DLD1 (cell line): ENCODE results near the gene KCNAB1.
"Not testable (repeated sequence)": the region's sequence is repeated elsewhere in the genome, so short reads cannot be mapped to it uniquely, and the experiment has no call there.

ENCODE experiments used
- in situ Hi-C: cut with HindIII; loops from 2 replicates; pipeline ENCODE4 v1.10.0; 2017; ENCODE audit warnings: low sequenced_read_pairs

Gene KCNAB1

GRCh38 chr3:156259896-156260295, 139.5 kb downstream of the KCNAB1 start:
- in situ Hi-C loops = no loop called here

GRCh38 chr3:156260331-156260730, 140.0 kb downstream of the KCNAB1 start:
- in situ Hi-C loops = no loop called here

- in situ Hi-C loops = no loop called here
Measured at GRCh38 chr3:156264771-156265170, 144.4 kb downstream of the KCNAB1 start.

- in situ Hi-C loops = no loop called here
Measured at GRCh38 chr3:156271508-156271907, 151.1 kb downstream of the KCNAB1 start.

GRCh38 chr3:156271995-156272719, 151.8 kb downstream of the KCNAB1 start:
- in situ Hi-C loops = no loop called here

GRCh38 chr3:156273111-156273694, 152.8 kb downstream of the KCNAB1 start:
- in situ Hi-C loops = no loop called here

GRCh38 chr3:156274791-156275190, 154.4 kb downstream of the KCNAB1 start:
- in situ Hi-C loops = no loop called here

- in situ Hi-C loops = not testable (repeated sequence)
Measured at GRCh38 chr3:156284637-156285036, 164.3 kb downstream of the KCNAB1 start.

GRCh38 chr3:156285626-156286025, 165.2 kb downstream of the KCNAB1 start:
- in situ Hi-C loops = no loop called here

- in situ Hi-C loops = no loop called here
Measured at GRCh38 chr3:156290924-156291271, 170.5 kb downstream of the KCNAB1 start.

- in situ Hi-C loops = no loop called here
Measured at GRCh38 chr3:156291272-156292123, 171.1 kb downstream of the KCNAB1 start.

- in situ Hi-C loops = no loop called here
Measured at GRCh38 chr3:156293566-156293965, 173.2 kb downstream of the KCNAB1 start.

- in situ Hi-C loops = no loop called here
Measured at GRCh38 chr3:156297582-156297981, 177.2 kb downstream of the KCNAB1 start.

GRCh38 chr3:156298014-156298413, 177.6 kb downstream of the KCNAB1 start:
- in situ Hi-C loops = no loop called here

GRCh38 chr3:156298938-156299337, 178.6 kb downstream of the KCNAB1 start:
- in situ Hi-C loops = no loop called here

GRCh38 chr3:156299569-156299968, 179.2 kb downstream of the KCNAB1 start:
- in situ Hi-C loops = no loop called here

GRCh38 chr3:156300371-156300770, 180.0 kb downstream of the KCNAB1 start:
- in situ Hi-C loops = no loop called here

- in situ Hi-C loops = no loop called here
Measured at GRCh38 chr3:156300929-156301840, 180.8 kb downstream of the KCNAB1 start.

GRCh38 chr3:156303001-156303707, 182.8 kb downstream of the KCNAB1 start:
- in situ Hi-C loops = no loop called here

- in situ Hi-C loops = no loop called here
Measured at GRCh38 chr3:156304406-156304805, 184.0 kb downstream of the KCNAB1 start.
